Measurements from ENCODE around the gene HOXA6. TPM values are rescaled to one million over a fixed set of nuclear protein-coding genes. Genes with fewer than 3 reads are reported as not detected.

The HOXA6 gene
- total and polyA plus RNA-seq, 4 experiments from 2014 or later = not detected

DNA sequence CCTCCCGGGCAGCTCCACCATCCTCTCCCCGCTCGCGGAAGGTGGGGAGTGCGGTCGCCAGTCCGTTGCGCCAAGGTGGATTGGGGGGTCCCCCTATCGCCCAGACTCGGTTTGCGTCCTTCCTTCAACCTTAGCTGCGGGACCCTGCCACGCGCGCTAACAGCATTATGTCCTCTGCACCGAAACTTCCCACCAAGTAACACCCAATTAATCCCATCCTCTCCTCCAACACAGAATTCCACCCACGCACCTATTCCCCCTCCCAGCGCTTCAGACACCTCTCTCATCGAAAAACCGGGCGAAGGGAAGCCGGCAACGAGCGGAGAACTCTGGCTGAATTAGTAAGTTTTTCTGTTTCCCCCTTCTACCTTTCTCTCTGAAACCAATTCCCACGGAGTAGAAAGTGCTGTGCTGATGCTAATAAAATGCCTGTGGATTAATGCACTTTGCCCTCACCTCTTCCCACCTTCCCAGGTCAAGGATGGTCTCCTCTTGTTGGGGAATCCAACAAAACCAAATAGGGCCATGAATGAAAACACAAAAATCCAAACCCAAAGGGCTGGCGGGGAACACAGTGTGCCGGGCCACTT, 3.9 kb upstream of the HOXA6 start:
- H3K4me3 ChIP-seq (ENCODE audit: low read length in 2 of 2) = peak overlapping the region in 1 of 2 donors; percentile 36
- no peak for DNase-seq
- peaks cover 27 to 66% (median 47%) of the 10 kb centered on the region in 4 donors for H3K4me1 Mint-ChIP-seq

DNA sequence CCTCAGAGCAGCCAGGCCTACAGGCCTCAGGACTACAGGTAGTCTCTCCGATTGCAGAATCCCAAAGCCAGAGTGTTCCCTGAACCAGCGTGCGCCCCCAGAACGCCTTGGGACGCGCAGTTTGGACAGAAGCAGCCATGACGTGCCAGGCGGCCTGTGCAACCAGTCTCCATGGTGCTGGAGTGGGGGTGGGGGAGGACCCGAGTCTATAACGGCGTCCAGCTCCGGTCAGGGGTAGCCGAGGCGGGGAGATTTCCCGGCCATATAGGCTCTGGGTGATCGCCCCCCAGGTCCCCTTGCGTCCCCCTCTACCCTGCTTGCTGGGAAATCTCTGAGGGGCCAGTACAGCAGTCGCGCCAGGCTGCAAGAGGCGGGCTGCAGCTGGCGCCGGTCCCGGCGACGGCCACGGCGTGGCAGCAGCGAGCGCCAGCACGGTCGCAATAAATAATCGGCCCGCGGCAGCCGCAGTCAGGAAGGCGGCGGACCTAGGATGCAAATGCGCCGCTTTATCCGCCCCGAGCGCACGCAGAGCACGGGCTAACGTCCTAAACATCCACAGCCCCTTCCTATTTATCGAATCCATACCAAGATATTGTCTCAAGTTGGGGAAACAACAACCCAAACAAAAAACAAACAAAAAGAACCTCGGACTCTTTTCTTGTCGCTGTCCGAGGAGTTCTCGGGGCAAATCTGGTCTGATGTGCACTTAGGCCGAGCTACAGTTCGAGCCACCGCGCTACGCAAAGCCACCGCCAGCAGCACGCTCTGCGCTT, 3.2 kb upstream of the HOXA6 start:
- DNase-seq = peak; percentile 57 to 68 (median 65)
- Histone ChIP-seq H3K9me3 (ENCODE audit: control insufficient read depth in 1 of 2, low read length in 2 of 2) (no peaks in the 10 kb centered on the region), H3K27ac (ENCODE audit: low read depth, low read length) (no peak overlapping the region), H3K4me1 (ENCODE audit: insufficient read depth, low read length) (peaks cover 42% of the 10 kb centered on the region), H3K36me3 (ENCODE audit: insufficient read depth, low read length) (no peaks in the 10 kb centered on the region), H3K27me3 (ENCODE audit: insufficient read depth, low read length) (peaks cover 93% of the 10 kb centered on the region), H3K4me3 (ENCODE audit: low read length in 2 of 2) (peak overlapping the region in 1 of 2 donors; percentile 36)
- ChIA-PET CTCF (ENCODE audit: partially characterized antibody) (interaction anchor here (0.8 to 5.0 kb wide), 20 partner anchors 8 to 1295 kb away, joined by 3 to 66 read pairs (median 4); no protein-coding TSS in a partner anchor), POLR2A (ENCODE audit: partially characterized antibody) (interaction anchor here (1.0 to 1.1 kb wide), 2 partner anchors 20 to 42 kb away, joined by 3 to 4 read pairs; partner anchors contain the start of gene HOXA4)
- intact Hi-C loops (cut with micrococcal nuclease) = loop anchor here (1.0 to 5.0 kb wide), 2 partner anchors 11 to 1898 kb away; no protein-coding TSS in a partner anchor
- H3K27me3 Mint-ChIP-seq = peaks cover 78 to 81% of the 10 kb centered on the region in 2 donors
- peak overlapping the region in 2 of 7 donors; percentile 48 to 69 for H3K27ac Mint-ChIP-seq
- peaks cover 0 to 16% (median 0%) of the 10 kb centered on the region in 8 donors for H3K9me3 Mint-ChIP-seq
- peak overlapping the region; percentile 74 to 92 (median 83) for H3K4me3 Mint-ChIP-seq
- no peaks in the 10 kb centered on the region for H3K36me3 Mint-ChIP-seq
- peaks cover 24 to 61% (median 43%) of the 10 kb centered on the region in 4 donors for H3K4me1 Mint-ChIP-seq

More for the DNA sequence above, 3.9 kb upstream of the HOXA6 start:
- H3K36me3 Mint-ChIP-seq = no peaks in the 10 kb centered on the region
- POLR2A ChIA-PET (ENCODE audit: partially characterized antibody) = no interaction called here
- peak overlapping the region in 5 of 7 donors; percentile 53 to 70 (median 68) for H3K27ac Mint-ChIP-seq
- peak overlapping the region; percentile 74 to 92 (median 83) for H3K4me3 Mint-ChIP-seq
- peaks cover 49% of the 10 kb centered on the region for H3K4me1 ChIP-seq (ENCODE audit: insufficient read depth, low read length)
- no peaks in the 10 kb centered on the region for H3K36me3 ChIP-seq (ENCODE audit: insufficient read depth, low read length)
- peaks cover 0 to 22% (median 0%) of the 10 kb centered on the region in 8 donors for H3K9me3 Mint-ChIP-seq
- intact Hi-C loops (cut with micrococcal nuclease) = loop anchor here (1.0 to 5.0 kb wide), 2 partner anchors 10 to 1899 kb away; no protein-coding TSS in a partner anchor
- H3K27me3 ChIP-seq (ENCODE audit: insufficient read depth, low read length) = peaks cover 93% of the 10 kb centered on the region
- CTCF ChIA-PET (ENCODE audit: partially characterized antibody) = interaction anchor here (1.0 to 5.0 kb wide), 12 partner anchors 8 to 1295 kb away, joined by 3 to 66 read pairs (median 5); no protein-coding TSS in a partner anchor
- H3K27ac ChIP-seq (ENCODE audit: low read depth, low read length) = no peak overlapping the region
- no peaks in the 10 kb centered on the region for H3K9me3 ChIP-seq (ENCODE audit: control insufficient read depth in 1 of 2, low read length in 2 of 2)
- peaks cover 78 to 79% of the 10 kb centered on the region in 2 donors for H3K27me3 Mint-ChIP-seq

DNA sequence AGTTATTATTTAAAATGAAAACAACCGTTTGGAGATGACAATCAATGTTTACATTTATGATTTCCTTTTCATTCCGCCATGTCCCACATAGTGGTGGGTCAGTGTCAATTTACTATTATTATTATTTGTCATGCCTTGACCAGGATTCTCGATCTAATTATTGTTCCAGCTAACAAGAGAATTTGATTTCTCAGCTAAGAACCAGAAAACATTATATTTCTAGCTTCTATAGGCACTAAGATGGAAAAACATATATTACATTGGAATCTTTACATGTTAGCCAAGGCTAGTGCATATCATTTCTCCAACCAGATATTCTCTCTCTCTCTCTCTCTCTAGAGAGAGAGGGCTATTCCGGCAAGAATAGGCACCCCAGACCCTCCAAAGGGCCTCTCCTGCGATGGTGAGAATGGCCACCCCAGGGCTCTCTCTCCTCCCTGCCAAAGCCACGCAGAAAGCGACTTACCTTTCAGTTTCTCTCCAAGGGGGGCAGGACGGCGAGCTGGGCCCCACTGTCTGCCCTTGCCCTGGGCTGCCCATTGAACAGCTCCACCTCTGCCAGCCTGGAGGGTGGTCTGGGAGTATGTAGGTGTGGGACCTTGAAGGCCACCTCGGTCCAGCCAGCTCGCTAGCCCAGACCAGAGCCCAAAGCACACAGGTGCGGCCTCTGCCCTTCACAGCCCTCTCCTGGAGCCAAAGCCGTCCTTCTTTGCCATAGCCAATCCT, 2.4 kb upstream of the HOXA6 start:
- H3K4me3 ChIP-seq (ENCODE audit: low read length in 2 of 2) = no peak overlapping the region
- DNase-seq = peak in 1 of 5 donors; percentile 29
- intact Hi-C loops (cut with micrococcal nuclease) = loop anchor here (5.0 kb wide), 2 partner anchors 118 to 1898 kb away; no protein-coding TSS in a partner anchor
- Mint-ChIP-seq H3K27ac (peak overlapping the region in 1 of 7 donors; percentile 64), H3K27me3 (peaks cover 71 to 78% of the 10 kb centered on the region in 2 donors), H3K4me1 (peaks cover 20 to 53% (median 37%) of the 10 kb centered on the region in 4 donors), H3K9me3 (peaks cover 0 to 8% (median 0%) of the 10 kb centered on the region in 8 donors), H3K4me3 (peak overlapping the region in 5 of 8 donors; percentile 39 to 83 (median 46)), H3K36me3 (no peaks in the 10 kb centered on the region)
- H3K27ac ChIP-seq (ENCODE audit: low read depth, low read length) = no peak overlapping the region
- H3K36me3 ChIP-seq (ENCODE audit: insufficient read depth, low read length) = no peaks in the 10 kb centered on the region
- CTCF ChIA-PET (ENCODE audit: partially characterized antibody) = interaction anchor here (0.8 to 5.0 kb wide), 18 partner anchors 9 to 1294 kb away, joined by 3 to 66 read pairs (median 5); no protein-coding TSS in a partner anchor
- POLR2A ChIA-PET (ENCODE audit: partially characterized antibody) = interaction anchor here (0.9 to 1.1 kb wide), 3 partner anchors 16 to 43 kb away, joined by 3 to 4 read pairs (median 3); partner anchors contain the start of gene HOXA4
- no peaks in the 10 kb centered on the region for H3K9me3 ChIP-seq (ENCODE audit: control insufficient read depth in 1 of 2, low read length in 2 of 2)
- peaks cover 85% of the 10 kb centered on the region for H3K27me3 ChIP-seq (ENCODE audit: insufficient read depth, low read length)
- peaks cover 35% of the 10 kb centered on the region for H3K4me1 ChIP-seq (ENCODE audit: insufficient read depth, low read length)

- peak overlapping the region in 1 of 8 donors; percentile 67 for H3K4me3 Mint-ChIP-seq
- H3K9me3 Mint-ChIP-seq = peaks cover 0 to 2% (median 0%) of the 10 kb centered on the region in 8 donors
- Histone ChIP-seq H3K27me3 (ENCODE audit: insufficient read depth, low read length) (peaks cover 75% of the 10 kb centered on the region), H3K4me1 (ENCODE audit: insufficient read depth, low read length) (peaks cover 26% of the 10 kb centered on the region), H3K36me3 (ENCODE audit: insufficient read depth, low read length) (no peaks in the 10 kb centered on the region), H3K4me3 (ENCODE audit: low read length in 2 of 2) (no peak overlapping the region), H3K27ac (ENCODE audit: low read depth, low read length) (no peak overlapping the region), H3K9me3 (ENCODE audit: control insufficient read depth in 1 of 2, low read length in 2 of 2) (no peaks in the 10 kb centered on the region)
- DNase-seq = no peak
- POLR2A ChIA-PET (ENCODE audit: partially characterized antibody) = interaction anchor here (0.9 kb wide), 1 partner anchor 17 kb away, joined by 3 read pairs; no protein-coding TSS in a partner anchor
- CTCF ChIA-PET (ENCODE audit: partially characterized antibody) = interaction anchor here (0.8 to 5.0 kb wide), 13 partner anchors 8 to 1257 kb away, joined by 3 to 66 read pairs (median 6); no protein-coding TSS in a partner anchor
- H3K36me3 Mint-ChIP-seq = no peaks in the 10 kb centered on the region
- H3K4me1 Mint-ChIP-seq = peaks cover 17 to 43% (median 31%) of the 10 kb centered on the region in 4 donors
- intact Hi-C loops (cut with micrococcal nuclease) = loop anchor here (5.0 kb wide), 1 partner anchor 117 kb away; no protein-coding TSS in a partner anchor
- H3K27ac Mint-ChIP-seq = peak overlapping the region in 2 of 7 donors; percentile 57 to 64
- H3K27me3 Mint-ChIP-seq = peaks cover 62 to 72% of the 10 kb centered on the region in 2 donors
Observed at GRCh38 chr7:27148756-27149641, 1.4 kb upstream of the HOXA6 start.

DNA sequence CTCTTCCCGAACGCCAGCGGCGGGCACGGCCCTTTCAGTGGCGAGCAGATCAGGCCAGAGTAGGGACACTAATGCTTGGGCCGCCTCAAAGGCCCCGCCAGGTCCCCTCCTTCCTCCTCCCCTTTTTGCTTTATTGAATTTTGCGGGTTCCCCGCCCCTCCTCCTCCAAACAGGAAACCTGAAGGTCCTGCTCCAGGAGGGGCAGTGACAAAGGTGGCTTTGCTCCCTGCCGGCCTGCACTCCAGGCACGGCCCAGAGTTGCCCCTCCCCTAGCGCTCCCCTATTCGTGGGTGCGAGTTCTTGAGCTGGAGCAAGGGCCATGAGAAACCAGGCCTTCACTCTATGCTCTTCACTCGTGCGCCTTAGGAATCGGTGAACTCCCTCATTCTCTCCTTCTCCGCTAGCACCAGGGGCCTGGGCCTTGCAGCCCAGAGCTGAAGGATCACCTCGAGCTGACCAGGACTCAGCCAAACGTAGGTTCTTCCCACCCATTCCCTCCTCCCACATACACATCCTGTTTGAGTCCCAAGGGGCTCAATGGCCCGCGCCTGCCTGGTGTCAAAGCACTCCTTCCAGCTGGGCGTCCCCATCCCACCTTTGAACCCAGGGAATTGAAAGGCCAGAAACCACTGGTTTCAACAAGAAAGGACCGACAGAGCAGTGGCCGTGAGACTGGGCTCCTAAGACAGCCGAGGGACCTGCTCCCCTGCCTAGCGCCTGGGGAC, 619 bp upstream of the HOXA6 start:
- Histone ChIP-seq H3K9me3 (ENCODE audit: control insufficient read depth in 1 of 2, low read length in 2 of 2) (no peaks in the 10 kb centered on the region), H3K4me3 (ENCODE audit: low read length in 2 of 2) (no peak overlapping the region)
- H3K27ac Mint-ChIP-seq = no peak overlapping the region

More for the DNA sequence above, 619 bp upstream of the HOXA6 start:
- Mint-ChIP-seq H3K9me3 (peaks cover 0 to 2% (median 0%) of the 10 kb centered on the region in 8 donors), H3K27me3 (peaks cover 54 to 64% of the 10 kb centered on the region in 2 donors), H3K4me1 (peaks cover 15 to 37% (median 29%) of the 10 kb centered on the region in 4 donors), H3K36me3 (no peaks in the 10 kb centered on the region), H3K4me3 (peak overlapping the region in 7 of 8 donors; percentile 45 to 76 (median 67))
- intact Hi-C loops (cut with micrococcal nuclease) = loop anchor here (5.0 kb wide), 1 partner anchor 116 kb away; no protein-coding TSS in a partner anchor
- Histone ChIP-seq H3K27ac (ENCODE audit: low read depth, low read length) (no peak overlapping the region), H3K36me3 (ENCODE audit: insufficient read depth, low read length) (no peaks in the 10 kb centered on the region), H3K4me1 (ENCODE audit: insufficient read depth, low read length) (peaks cover 26% of the 10 kb centered on the region), H3K27me3 (ENCODE audit: insufficient read depth, low read length) (peaks cover 67% of the 10 kb centered on the region)
- peak in 1 of 5 donors; percentile 33 for DNase-seq
- CTCF ChIA-PET (ENCODE audit: partially characterized antibody) = interaction anchor here (1.5 to 5.0 kb wide), 3 partner anchors 9 to 14 kb away, joined by 3 to 66 read pairs (median 4); no protein-coding TSS in a partner anchor
- POLR2A ChIA-PET (ENCODE audit: partially characterized antibody) = no interaction called here
